Measurements from ENCODE around the gene OR2T2. TPM values are rescaled to one million over a fixed set of nuclear protein-coding genes. Genes with fewer than 3 reads are reported as not detected.
"Not testable (repeated sequence)": the region's sequence is repeated elsewhere in the genome, so short reads cannot be mapped to it uniquely, and the experiment has no call there.

OR2T2 gene
- total and polyA plus RNA-seq, 2 of the 8 experiments (the other 6 are each of a cell fraction or from before 2014, with no cell fraction given): not detected

GRCh38 chr1:248456635-248457034, 11.2 kb downstream of the OR2T2 start:
- H3K27me3 ChIP-seq (replicated peaks in 1 of 4; ENCODE audit: control insufficient read depth in 3 of 4, extremely low read depth in 1 of 4, insufficient read depth in 3 of 4, low read length in 3 of 4); H2BK20ac ChIP-seq (ENCODE audit: low read length); H4K5ac ChIP-seq (ENCODE audit: insufficient read length, low read depth, low read length); H4K91ac ChIP-seq (replicated peaks; ENCODE audit: insufficient read length, low read length); H3K9ac ChIP-seq (replicated peaks in 1 of 4; ENCODE audit: extremely low read depth in 1 of 4, low read depth in 3 of 4, low read length in 3 of 4); H3K4me2 ChIP-seq (ENCODE audit: insufficient read depth in 1 of 2, low read depth in 2 of 2, low read length in 2 of 2); H4K8ac ChIP-seq (ENCODE audit: extremely low read depth, insufficient read depth, low read length); H2BK15ac ChIP-seq (ENCODE audit: low read length); H3K79me1 ChIP-seq (ENCODE audit: low read depth, low read length); H2BK5ac ChIP-seq (ENCODE audit: low read depth, low read length); H3K27ac ChIP-seq (ENCODE audit: low read depth, low read length); H2AFZ ChIP-seq (ENCODE audit: low read length); H3K56ac ChIP-seq (replicated peaks; ENCODE audit: insufficient read length, low read depth, low read length); H3K36me3 ChIP-seq (ENCODE audit: control insufficient read depth in 2 of 4, insufficient read depth in 4 of 4, low read length in 3 of 4); H3K23me2 ChIP-seq (ENCODE audit: low read depth, low read length); H3K4me1 ChIP-seq (replicated peaks in 1 of 4; ENCODE audit: control insufficient read depth in 3 of 4, insufficient read depth in 4 of 4, low read length in 3 of 4); H3K79me2 ChIP-seq (ENCODE audit: control insufficient read depth in 1 of 2, insufficient read depth in 2 of 2, low read length in 2 of 2); H2AK5ac ChIP-seq (ENCODE audit: low read depth, low read length); H3K14ac ChIP-seq (ENCODE audit: insufficient read length); CTCF ChIA-PET (ENCODE audit: partially characterized antibody); H2BK12ac ChIP-seq (ENCODE audit: low read depth, low read length); H3K18ac ChIP-seq (ENCODE audit: extremely low read depth, low read length); H4K20me1 ChIP-seq (replicated peaks in 1 of 2; ENCODE audit: control insufficient read depth in 1 of 2, insufficient read depth in 2 of 2, low read length in 2 of 2); H2BK120ac ChIP-seq (replicated peaks; ENCODE audit: low read depth, low read length); H3K4ac ChIP-seq (replicated peaks; ENCODE audit: insufficient read length, low read depth, low read length); POLR2A ChIA-PET (ENCODE audit: partially characterized antibody); H3K4me3 ChIP-seq (ENCODE audit: extremely low read depth in 1 of 4, insufficient read depth in 2 of 4, low read depth in 3 of 4, low read length in 4 of 4); FAIRE-seq; H3K23ac ChIP-seq (ENCODE audit: insufficient read length); DNase-seq (ENCODE audit: low read depth in 1 of 2, low spot score in 2 of 2); H3K9me3 ChIP-seq (ENCODE audit: insufficient read depth in 2 of 2, low read depth in 1 of 2, low read length in 1 of 2): not testable (repeated sequence)
- WGBS, 2 experiments (ENCODE audit: extremely low coverage in 1 of 2, insufficient coverage in 1 of 2, insufficient read length in 1 of 2, insufficient replicate concordance in 2 of 2, low coverage in 1 of 2, low lambda C conversion rate in 2 of 2, missing lambda C conversion rate in 1 of 2): no CpG with 5 or more reads among the region's 2 CpGs

DNA sequence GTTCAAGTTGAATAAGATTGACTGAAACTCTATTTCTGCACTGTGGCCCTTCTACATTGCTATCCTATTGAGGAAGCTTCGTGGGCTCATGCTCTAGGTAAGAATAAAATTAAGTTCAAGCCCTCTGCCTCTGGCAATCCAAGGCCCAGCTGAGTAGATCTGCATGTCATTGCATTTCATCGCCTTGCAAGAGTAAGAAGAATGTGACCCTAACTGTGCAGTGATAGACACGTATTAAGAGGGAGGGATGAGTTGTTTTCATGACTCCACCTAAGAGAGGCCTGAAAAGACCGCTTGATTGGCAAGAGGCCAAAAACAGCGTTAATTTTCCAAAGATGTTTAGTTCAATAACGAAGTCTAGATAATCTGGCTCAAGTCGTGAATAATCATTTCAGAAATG, 13.7 kb downstream of the OR2T2 start:
- POLR2A ChIA-PET (ENCODE audit: partially characterized antibody); H3K4ac ChIP-seq (replicated peaks; ENCODE audit: insufficient read length, low read depth, low read length); H3K79me1 ChIP-seq (ENCODE audit: low read depth, low read length); H3K36me3 ChIP-seq (ENCODE audit: control insufficient read depth in 2 of 4, insufficient read depth in 4 of 4, low read length in 3 of 4); H2BK5ac ChIP-seq (ENCODE audit: low read depth, low read length); H2BK20ac ChIP-seq (ENCODE audit: low read length); H4K8ac ChIP-seq (ENCODE audit: extremely low read depth, insufficient read depth, low read length); H3K9ac ChIP-seq (replicated peaks in 1 of 4; ENCODE audit: extremely low read depth in 1 of 4, low read depth in 3 of 4, low read length in 3 of 4); H2BK15ac ChIP-seq (ENCODE audit: low read length); H2BK120ac ChIP-seq (replicated peaks; ENCODE audit: low read depth, low read length); H3K79me2 ChIP-seq (ENCODE audit: control insufficient read depth in 1 of 2, insufficient read depth in 2 of 2, low read length in 2 of 2); H3K4me2 ChIP-seq (ENCODE audit: insufficient read depth in 1 of 2, low read depth in 2 of 2, low read length in 2 of 2); H3K27ac ChIP-seq (ENCODE audit: low read depth, low read length); H3K23ac ChIP-seq (ENCODE audit: insufficient read length); H2AFZ ChIP-seq (ENCODE audit: low read length); H4K5ac ChIP-seq (ENCODE audit: insufficient read length, low read depth, low read length); H3K23me2 ChIP-seq (ENCODE audit: low read depth, low read length); FAIRE-seq; H2AK5ac ChIP-seq (ENCODE audit: low read depth, low read length); H3K4me1 ChIP-seq (replicated peaks in 1 of 4; ENCODE audit: control insufficient read depth in 3 of 4, insufficient read depth in 4 of 4, low read length in 3 of 4); H3K18ac ChIP-seq (ENCODE audit: extremely low read depth, low read length); CTCF ChIA-PET (ENCODE audit: partially characterized antibody); DNase-seq (ENCODE audit: low read depth in 1 of 2, low spot score in 2 of 2); H3K14ac ChIP-seq (ENCODE audit: insufficient read length); H4K20me1 ChIP-seq (replicated peaks in 1 of 2; ENCODE audit: control insufficient read depth in 1 of 2, insufficient read depth in 2 of 2, low read length in 2 of 2); H3K27me3 ChIP-seq (replicated peaks in 1 of 4; ENCODE audit: control insufficient read depth in 3 of 4, extremely low read depth in 1 of 4, insufficient read depth in 3 of 4, low read length in 3 of 4); H3K4me3 ChIP-seq (ENCODE audit: extremely low read depth in 1 of 4, insufficient read depth in 2 of 4, low read depth in 3 of 4, low read length in 4 of 4); H3K56ac ChIP-seq (replicated peaks; ENCODE audit: insufficient read length, low read depth, low read length); H2BK12ac ChIP-seq (ENCODE audit: low read depth, low read length); H4K91ac ChIP-seq (replicated peaks; ENCODE audit: insufficient read length, low read length): not testable (repeated sequence)
- 56% methylated on average over 7 of the region's 7 CpGs; no CpG with 5 or more reads in 1 of the 2 experiments for WGBS, 2 experiments (ENCODE audit: extremely low coverage in 1 of 2, insufficient coverage in 1 of 2, insufficient read length in 1 of 2, insufficient replicate concordance in 2 of 2, low coverage in 1 of 2, low lambda C conversion rate in 2 of 2, missing lambda C conversion rate in 1 of 2)
- H3K9me3 ChIP-seq (ENCODE audit: insufficient read depth in 2 of 2, low read depth in 1 of 2, low read length in 1 of 2): peaks cover 9 to 17% of the 10 kb centered on the region in 2 experiments

Data from H1 (cell line).